Erythroblast (primary cell): Measurements from ENCODE around the gene ALG14.
"Not testable (repeated sequence)": the region's sequence is repeated elsewhere in the genome, so short reads cannot be mapped to it uniquely, and the experiment has no call there.

ENCODE experiments used
- DNase-seq, 2 experiments: peaks; one replicate each; lab custom pipeline; 2025; lab: John Stamatoyannopoulos, UW
- GATA1 ChIP-seq: IDR thresholded peaks from 2 replicates; pipeline ENCODE4 v1.6.1; 2011; ENCODE audit warnings: low read depth, mild to moderate bottlenecking, control low read depth, low read length, moderate library complexity
- POLR2A ChIP-seq: IDR thresholded peaks from 2 replicates; pipeline ENCODE4 v1.6.1; 2011; ENCODE audit warnings: mild to moderate bottlenecking, low read length

Gene ALG14

GRCh38 chr1:94998748-94999147 lies 74.0 kb downstream of the ALG14 start:
- DNase-seq: no peak
- TF ChIP-seq GATA1 (no peak), POLR2A (no peak)

- DNase-seq: no peak
- no peak for TF ChIP-seq POLR2A
- no peak for TF ChIP-seq GATA1
These were observed 74.6 kb downstream of the ALG14 start for GRCh38 chr1:94998114-94998513.

GRCh38 chr1:94995536-94995935 lies 77.2 kb downstream of the ALG14 start:
- not testable (repeated sequence) for DNase-seq

GRCh38 chr1:94994805-94995204 lies 77.9 kb downstream of the ALG14 start:
- no peak for DNase-seq
- TF ChIP-seq GATA1: no peak
- TF ChIP-seq POLR2A: no peak

- TF ChIP-seq POLR2A (no peak), GATA1 (no peak)
- DNase-seq: no peak
These were observed 78.7 kb downstream of the ALG14 start for GRCh38 chr1:94993931-94994645.

- DNase-seq: peak; percentile 13 to 51
These were observed 79.7 kb downstream of the ALG14 start for GRCh38 chr1:94992863-94993563.

GRCh38 chr1:94992161-94992560 lies 80.6 kb downstream of the ALG14 start:
- no peak for DNase-seq
- TF ChIP-seq GATA1: no peak
- TF ChIP-seq POLR2A: no peak

More at GRCh38 chr1:94992863-94993563, 79.7 kb downstream of the ALG14 start:
- TF ChIP-seq POLR2A (no peak), GATA1 (no peak)

GRCh38 chr1:94989911-94990473 lies 82.8 kb downstream of the ALG14 start:
- no peak for DNase-seq
- TF ChIP-seq GATA1 (no peak), POLR2A (no peak)

GRCh38 chr1:94989398-94989797 lies 83.4 kb downstream of the ALG14 start:
- TF ChIP-seq POLR2A: no peak
- no peak for TF ChIP-seq GATA1
- no peak for DNase-seq

- no peak for DNase-seq
- TF ChIP-seq GATA1 (no peak), POLR2A (no peak)
These were observed 84.4 kb downstream of the ALG14 start for GRCh38 chr1:94988356-94988755.

- TF ChIP-seq POLR2A: no peak
- TF ChIP-seq GATA1: no peak
These were observed 86.0 kb downstream of the ALG14 start for GRCh38 chr1:94986783-94987182.

GRCh38 chr1:94983171-94983739 lies 89.5 kb downstream of the ALG14 start:
- TF ChIP-seq GATA1 (no peak), POLR2A (no peak)
- DNase-seq: no peak

More at GRCh38 chr1:94986783-94987182, 86.0 kb downstream of the ALG14 start:
- DNase-seq: no peak

- TF ChIP-seq POLR2A: no peak
- no peak for TF ChIP-seq GATA1
These were observed 90.4 kb downstream of the ALG14 start for GRCh38 chr1:94982398-94982797.

GRCh38 chr1:94981575-94981973 lies 91.2 kb downstream of the ALG14 start:
- TF ChIP-seq POLR2A: no peak
- TF ChIP-seq GATA1: no peak
- no peak for DNase-seq

More at GRCh38 chr1:94982398-94982797, 90.4 kb downstream of the ALG14 start:
- no peak for DNase-seq
